SK-N-DZ (cell line): ENCODE results near the gene UBE2B.
"Not testable (repeated sequence)": the region's sequence is repeated elsewhere in the genome, so short reads cannot be mapped to it uniquely, and the experiment has no call there.

Source experiments
- DNase-seq: peaks from one replicate; pipeline ENCODE4 v3.0.0-alpha.2; 2015; ENCODE audit warnings: low spot score

Gene UBE2B

GRCh38 chr5:134398609-134399155 is 27.3 kb downstream of the UBE2B start:
- no peak for DNase-seq

- no peak for DNase-seq
These were observed 32.6 kb downstream of the UBE2B start for GRCh38 chr5:134403951-134404350.

GRCh38 chr5:134406390-134406789 is 35.0 kb downstream of the UBE2B start:
- no peak for DNase-seq

- DNase-seq: no peak
These were observed 38.0 kb downstream of the UBE2B start for GRCh38 chr5:134409321-134409720.

GRCh38 chr5:134410822-134411221 is 39.5 kb downstream of the UBE2B start:
- DNase-seq: no peak

GRCh38 chr5:134411228-134411545 is 39.8 kb downstream of the UBE2B start:
- no peak for DNase-seq

- peak; percentile 88 for DNase-seq
These were observed 40.3 kb downstream of the UBE2B start, which contains the start of gene CDKN2AIPNL for GRCh38 chr5:134411546-134412266. Gene CDKN2AIPNL, minus strand, starts transcription at chr5:134411881. Its CDS starts 27 bp downstream, at chr5:134411854.

- no peak for DNase-seq
These were observed 41.7 kb downstream of the UBE2B start for GRCh38 chr5:134413046-134413445.

GRCh38 chr5:134417707-134418106 is 46.3 kb downstream of the UBE2B start:
- no peak for DNase-seq

- DNase-seq: no peak
These were observed 47.6 kb downstream of the UBE2B start for GRCh38 chr5:134418958-134419357.

GRCh38 chr5:134420343-134420742 is 49.0 kb downstream of the UBE2B start:
- DNase-seq: no peak

- not testable (repeated sequence) for DNase-seq
These were observed 49.7 kb downstream of the UBE2B start for GRCh38 chr5:134421038-134421437.

GRCh38 chr5:134422791-134423365 is 51.5 kb downstream of the UBE2B start:
- DNase-seq: no peak

- DNase-seq: no peak
These were observed 52.0 kb downstream of the UBE2B start for GRCh38 chr5:134423376-134423775.

- no peak for DNase-seq
These were observed 55.0 kb downstream of the UBE2B start for GRCh38 chr5:134426361-134426760.

- DNase-seq: no peak
These were observed 56.2 kb downstream of the UBE2B start for GRCh38 chr5:134427540-134428041.

GRCh38 chr5:134430001-134430569 is 58.7 kb downstream of the UBE2B start:
- DNase-seq: no peak

- no peak for DNase-seq
These were observed 60.8 kb downstream of the UBE2B start for GRCh38 chr5:134432174-134432573.

- DNase-seq: no peak
These were observed 61.4 kb downstream of the UBE2B start for GRCh38 chr5:134432677-134433359.

GRCh38 chr5:134435560-134435959 is 64.2 kb downstream of the UBE2B start:
- DNase-seq: no peak

GRCh38 chr5:134436523-134437339 is 65.4 kb downstream of the UBE2B start:
- DNase-seq: peak; percentile 28
